NCI-H1417 treated with DMSO at 0.1 percent for 48 hours (cell line): ENCODE data around the gene AADAC.
"Not testable (repeated sequence)": the region's sequence is repeated elsewhere in the genome, so short reads cannot be mapped to it uniquely, and the experiment has no call there.

ENCODE experiments used
- DNase-seq: peaks from one replicate; lab custom pipeline; 2025; lab: John Stamatoyannopoulos, UW

The AADAC gene

DNA sequence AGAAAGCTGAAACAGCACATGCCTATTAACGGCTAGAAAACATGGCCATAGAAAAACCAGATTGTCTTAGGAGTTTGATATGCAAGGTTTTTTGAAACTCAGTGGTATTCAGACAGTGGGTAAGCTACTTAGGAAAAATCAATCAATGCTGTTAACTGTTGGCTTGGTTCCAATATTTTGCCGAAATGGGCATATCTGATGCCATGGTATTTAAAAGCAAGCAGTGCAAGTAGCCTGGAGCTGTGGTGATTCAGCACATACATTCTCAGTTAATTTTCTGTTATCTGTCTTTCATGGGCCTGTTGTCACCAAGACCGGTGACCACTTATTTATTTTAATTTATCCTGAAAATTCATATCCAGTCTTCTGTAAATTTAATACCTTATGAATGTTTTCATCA, 42.2 kb downstream of the AADAC start:
- no peak for DNase-seq

DNA sequence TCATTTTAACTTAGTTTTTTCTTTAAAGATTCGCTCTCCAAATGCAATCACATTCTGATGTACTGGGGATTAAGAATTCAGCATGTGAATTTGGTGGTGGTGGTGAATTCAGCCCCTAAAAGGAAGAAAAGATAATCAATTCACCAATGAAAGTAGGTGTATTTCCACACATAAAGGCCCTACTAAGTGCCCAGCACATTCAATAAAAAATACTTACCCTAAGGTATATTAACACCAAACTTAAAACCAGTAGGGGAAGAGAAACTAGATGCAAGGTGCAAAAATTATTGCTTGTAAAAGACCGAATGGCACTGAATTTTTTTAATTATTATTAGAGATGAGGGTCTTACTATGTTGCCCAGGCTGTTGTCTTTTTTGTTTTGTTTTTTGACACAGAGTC, 42.7 kb downstream of the AADAC start:
- DNase-seq: no peak

DNA sequence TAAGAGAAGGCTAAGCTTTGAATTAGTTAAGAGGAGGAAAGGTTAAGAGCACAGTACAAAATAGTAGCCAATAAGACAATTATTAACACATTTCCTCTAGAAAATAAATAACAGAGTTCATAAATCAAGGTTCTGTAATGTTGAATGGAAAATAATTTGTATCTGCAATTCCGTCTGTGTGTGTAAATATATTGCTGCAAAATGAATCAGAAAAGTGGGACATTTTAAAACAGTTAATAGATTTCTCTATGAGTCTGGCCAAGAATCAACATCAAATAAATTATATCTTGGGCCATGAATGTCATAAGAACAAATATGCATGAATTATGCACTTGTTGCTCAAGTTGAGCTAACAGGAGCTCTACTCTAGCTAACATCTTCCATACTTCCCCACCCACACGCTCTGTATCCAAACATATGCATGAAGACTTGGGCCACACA, 45.3 kb downstream of the AADAC start:
- DNase-seq: no peak

DNA sequence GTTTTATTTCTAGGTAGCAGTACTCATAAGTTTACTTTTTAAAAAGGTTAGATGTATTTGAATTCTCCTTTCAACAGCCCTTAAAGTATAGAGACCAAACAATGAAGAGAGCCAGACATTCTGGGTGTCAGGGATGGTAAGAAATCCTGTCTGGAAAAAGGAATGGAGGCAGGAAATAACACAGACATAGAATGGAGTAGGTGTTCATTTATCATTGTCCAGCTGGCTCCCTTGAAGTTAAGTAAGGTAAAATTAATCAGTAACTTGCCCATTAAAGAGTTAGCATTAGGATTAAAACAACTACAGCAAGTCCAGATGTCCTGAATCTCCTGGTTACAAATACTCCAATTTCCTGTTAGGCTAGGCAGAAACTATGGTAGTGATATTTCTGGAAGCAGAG, 46.0 kb downstream of the AADAC start:
- no peak for DNase-seq

DNA sequence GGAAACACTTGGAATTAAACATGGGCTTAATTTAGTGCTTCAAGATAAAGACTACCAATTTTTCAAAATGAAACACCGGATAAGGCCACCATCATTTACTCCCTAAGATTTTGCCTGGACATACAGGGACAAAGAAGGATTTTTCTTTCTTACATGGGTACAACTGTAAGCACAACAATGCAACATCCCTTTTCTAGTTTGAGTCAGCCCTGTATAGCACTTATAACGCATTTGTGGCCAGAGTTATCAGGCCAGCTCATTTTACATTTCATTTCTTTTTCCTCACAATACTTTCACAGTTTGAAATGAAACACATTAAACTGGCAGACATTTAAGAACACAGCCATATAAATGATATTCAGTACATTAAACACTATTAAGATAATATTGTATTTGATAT, 49.7 kb downstream of the AADAC start:
- no peak for DNase-seq

DNA sequence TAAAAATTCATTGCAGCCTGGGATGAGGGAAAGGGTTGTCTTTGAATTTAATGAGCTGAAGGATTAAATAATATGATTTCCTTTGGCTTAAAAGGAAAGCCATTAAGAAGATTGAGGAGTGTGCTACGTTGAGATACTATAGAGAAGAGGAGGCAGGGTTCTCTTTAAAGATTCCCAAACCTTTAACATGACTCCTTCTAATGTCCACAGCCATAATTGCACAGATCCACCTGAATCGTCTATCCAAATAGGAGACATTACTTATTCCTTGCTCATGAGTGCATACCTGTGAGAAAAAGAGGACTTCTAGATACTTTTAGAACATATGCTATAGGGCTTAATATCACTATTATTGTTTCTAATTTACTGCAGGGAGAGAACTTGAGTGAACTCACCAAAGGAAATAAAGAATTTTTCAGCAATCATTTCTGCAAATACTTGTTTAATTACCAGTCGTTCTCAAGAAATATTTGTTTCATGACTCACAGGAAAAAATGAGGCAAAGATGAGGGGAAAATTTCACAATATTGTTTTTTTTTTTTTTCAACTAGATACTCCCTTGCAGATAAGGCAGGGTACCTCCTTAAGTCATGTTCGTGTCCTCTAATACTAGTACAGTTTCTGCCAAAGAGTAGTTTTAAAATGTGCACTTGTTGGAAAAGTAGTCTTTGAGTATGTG, 50.6 kb downstream of the AADAC start:
- DNase-seq: no peak

DNA sequence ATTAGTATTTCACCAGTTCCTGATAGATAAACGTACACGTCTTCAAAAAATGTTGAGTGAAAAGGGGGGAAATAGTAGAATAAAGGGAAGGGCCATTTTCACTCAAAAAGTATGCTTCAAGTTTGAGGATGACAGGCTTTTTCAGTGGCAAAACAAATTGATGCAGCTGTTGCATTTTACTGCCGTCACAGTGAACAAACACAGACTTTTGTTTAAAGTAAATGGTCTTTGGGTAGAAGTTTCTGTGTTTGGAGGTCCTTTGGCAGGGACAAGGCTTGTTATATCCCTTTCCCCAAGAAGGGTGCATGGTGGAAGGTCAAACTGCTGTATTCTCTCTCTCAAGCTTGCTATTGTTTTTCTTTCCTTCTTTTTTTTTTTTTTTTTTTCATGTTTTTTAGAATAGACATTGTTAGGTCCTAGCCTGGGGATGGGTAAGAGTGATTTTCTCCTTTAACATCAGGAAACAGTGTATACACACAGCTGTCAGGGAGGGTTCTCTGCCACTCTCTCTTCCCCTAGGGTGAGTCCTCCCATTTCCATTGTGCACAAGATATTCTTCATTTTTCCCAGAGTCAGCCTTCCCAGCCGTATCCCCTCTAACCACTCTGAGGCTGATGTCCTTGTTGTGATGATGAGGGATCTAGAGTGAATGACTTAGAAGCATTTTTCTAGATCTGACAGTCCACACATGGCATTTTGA, 52.9 kb downstream of the AADAC start:
- no peak for DNase-seq

DNA sequence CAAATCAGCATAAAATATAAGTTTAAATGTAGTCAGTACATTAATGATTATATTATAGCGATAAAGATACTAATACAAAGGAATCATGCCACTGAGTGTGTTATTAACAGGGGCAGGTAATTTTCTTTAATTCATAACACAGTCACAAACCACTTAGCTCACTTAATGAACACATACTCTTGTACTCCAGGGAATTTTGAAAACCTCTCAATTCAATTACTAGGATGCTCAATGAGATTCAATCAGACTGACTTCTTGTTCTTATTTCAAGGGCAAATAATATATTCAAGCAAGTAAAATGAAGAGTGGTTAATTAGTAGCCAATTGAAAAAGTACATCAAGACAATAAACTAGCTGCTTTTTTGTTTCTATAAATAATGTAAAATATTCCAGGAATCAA, 53.8 kb downstream of the AADAC start:
- no peak for DNase-seq

DNA sequence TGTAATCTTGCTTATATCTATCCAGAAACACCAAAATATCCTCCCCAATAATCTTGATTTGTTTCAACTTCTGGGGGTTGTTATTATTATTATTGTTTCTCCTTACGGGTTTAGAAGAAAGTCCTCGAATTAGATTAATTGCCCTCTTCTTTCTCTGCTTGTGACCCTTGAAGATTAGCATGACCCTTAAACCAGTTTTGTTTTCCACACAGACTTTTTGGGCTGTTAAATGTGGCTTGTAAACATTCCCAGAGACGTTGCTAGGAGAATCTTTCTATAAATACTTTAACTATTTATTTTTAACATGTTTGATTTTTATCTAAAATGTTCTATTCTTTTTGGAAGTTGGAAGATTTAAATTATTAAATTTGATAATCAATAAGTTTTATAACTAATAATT, 55.3 kb downstream of the AADAC start:
- DNase-seq: no peak

DNA sequence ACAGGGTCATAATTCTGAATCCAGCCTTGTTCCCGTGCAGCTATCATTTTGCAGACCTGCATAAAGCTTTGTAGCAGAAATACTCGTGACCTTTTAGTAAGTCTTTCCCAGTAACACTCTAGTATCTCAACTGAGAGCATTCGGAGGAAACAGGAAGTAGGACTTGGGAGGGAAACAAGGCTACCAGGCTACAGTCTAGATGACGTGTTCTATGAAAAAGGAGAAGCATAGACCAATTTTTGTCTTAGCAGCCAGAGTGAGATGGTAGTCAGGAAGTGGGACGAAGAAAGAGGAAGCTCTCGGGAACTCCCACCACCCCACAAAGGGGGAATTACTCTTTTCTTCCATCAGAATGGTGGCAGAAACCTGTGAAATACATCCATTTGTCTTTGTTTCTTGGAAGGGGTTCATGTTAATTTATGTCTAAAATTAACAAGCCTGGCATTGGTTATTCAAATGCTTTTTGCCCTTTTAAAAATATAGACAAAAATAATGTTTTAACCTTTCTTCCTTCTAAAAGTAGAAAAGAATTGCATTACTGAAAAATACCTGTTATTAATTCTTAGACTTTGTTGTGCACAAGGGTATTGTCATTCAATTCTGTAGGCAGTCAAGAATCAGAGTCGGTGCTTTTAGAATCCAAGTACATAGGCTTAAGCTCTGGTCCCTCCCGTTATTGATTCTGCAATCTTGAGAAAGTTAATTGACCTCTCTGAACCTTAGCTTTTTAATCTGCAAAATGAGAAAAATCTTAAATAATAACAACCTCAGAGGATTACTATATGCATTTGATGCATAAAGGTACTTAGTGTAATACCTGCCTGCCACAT, 57.9 kb downstream of the AADAC start:
- no peak for DNase-seq

DNA sequence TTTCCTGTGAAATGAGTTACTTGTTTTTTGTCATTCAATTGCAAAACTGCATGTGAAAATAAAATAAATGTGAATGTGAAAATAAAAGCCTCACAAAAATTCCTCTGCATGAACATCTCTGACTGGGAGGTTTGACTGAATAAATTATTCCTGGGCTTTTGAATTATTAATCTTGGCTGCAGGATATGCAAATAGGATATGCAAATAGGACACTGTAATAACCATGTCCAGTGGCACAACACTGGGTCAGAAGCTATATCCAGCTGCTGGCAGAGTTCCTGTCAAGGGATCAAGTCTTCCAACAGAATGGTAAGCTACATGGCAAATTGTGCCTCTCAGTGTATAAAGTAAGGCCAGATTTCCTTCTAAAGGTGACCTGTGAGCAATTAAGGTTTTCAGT, 59.5 kb downstream of the AADAC start, which contains the start of gene SUCNR1:
TSS of gene SUCNR1 (plus strand) at position 246 of the 400 bp plus-strand sequence. CDS start 6,250 bp downstream, outside the sequence.
- no peak for DNase-seq

DNA sequence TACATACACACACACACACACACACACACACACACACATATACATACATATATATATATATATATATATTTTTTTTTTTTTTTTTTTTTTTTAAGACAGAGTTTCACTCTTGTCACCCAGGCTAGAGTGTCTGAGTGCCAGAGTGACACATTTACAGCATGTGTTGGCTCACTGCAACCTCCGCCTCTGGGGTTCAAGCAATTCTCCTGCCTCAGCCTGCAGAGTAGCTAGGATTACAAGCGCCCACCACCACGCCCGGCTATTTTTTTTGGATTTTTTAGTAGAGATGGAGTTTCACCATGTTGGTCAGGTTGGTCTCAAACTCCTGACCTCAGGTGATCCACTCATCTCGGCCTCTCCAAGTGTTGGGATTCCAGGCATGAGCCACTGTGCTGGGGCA, 60.2 kb downstream of the AADAC start:
- DNase-seq: not testable (repeated sequence)

DNA sequence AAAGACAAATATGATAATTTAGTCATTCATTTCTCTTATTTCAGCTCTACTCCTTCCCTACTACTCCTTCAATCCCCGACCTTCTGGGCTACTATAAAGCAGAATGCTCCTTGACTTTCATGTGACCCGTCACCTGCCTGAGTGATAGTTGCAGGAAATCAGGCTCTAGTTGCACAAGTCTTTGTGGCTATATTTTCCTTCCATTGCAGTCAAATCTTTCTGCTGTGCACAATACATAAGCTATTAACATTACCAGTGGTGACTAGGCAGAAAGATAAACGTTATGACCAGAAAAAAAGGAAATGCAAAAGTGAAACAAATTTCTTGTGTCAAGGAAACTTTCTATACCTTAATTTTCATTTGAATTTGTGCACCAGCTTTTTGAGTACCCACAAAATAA, 61.8 kb downstream of the AADAC start:
- no peak for DNase-seq

DNA sequence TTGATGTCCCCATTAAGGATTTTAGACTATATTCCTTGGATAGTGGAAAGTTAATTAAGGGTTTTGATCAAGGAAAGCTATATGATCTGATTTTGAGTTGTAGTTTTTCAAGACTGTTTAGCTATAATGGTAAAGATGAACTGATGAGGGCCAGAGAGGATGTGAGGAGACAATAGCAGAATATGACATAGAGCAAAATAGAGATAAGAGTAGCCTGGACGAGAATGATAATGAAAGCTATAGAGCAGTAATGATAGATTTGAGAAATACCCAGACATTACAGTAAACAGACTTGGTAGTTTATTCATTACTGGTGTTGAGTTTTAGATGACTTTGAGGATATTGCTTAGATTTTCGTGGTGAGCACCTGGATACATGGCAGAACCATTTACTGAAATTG, 63.4 kb downstream of the AADAC start:
- no peak for DNase-seq
